H1 (cell line): Measurements from ENCODE around the gene PLCB4. TPM values are rescaled to one million over a fixed set of nuclear protein-coding genes. Genes with fewer than 3 reads are reported as not detected.

Experiments used
- GABPA ChIP-seq: IDR thresholded peaks from 2 replicates; pipeline ENCODE4 v1.6.1; 2011; ENCODE audit warnings: mild to moderate bottlenecking, low read length, moderate library complexity, borderline replicate concordance; ENCODE audit not compliant: insufficient read depth
- NANOG ChIP-seq: IDR thresholded peaks from 2 replicates; pipeline ENCODE4 v1.6.1; 2011; ENCODE audit warnings: low read length, low read depth, mild to moderate bottlenecking, inconsistent platforms; ENCODE audit not compliant: insufficient read depth, poor library complexity, severe bottlenecking
- SAP30 ChIP-seq: fragments of 300-600 bp; sonication (generic); IDR thresholded peaks from 2 replicates; pipeline ENCODE4 v1.7.1; 2012; ENCODE audit warnings: low read length, moderate library complexity, mild to moderate bottlenecking, inconsistent platforms; ENCODE audit not compliant: insufficient read depth, insufficient replicate concordance
- SP1 ChIP-seq: IDR thresholded peaks from 2 replicates; pipeline ENCODE4 v1.6.1; 2011; ENCODE audit warnings: low read depth, low read length
- TCF12 ChIP-seq: IDR thresholded peaks from 2 replicates; pipeline ENCODE4 v1.6.1; 2011; ENCODE audit warnings: low read depth, mild to moderate bottlenecking, low read length
- polyA plus RNA-seq, 7 experiments: library from polyadenylated mRNA; depleted of rRNA in 3 of 7; stranded (reverse) in 5 of 7; unstranded in 2 of 7; fragments of >200 nt in 5 of 7; fragments of 200-250 nt in 2 of 7; gene quantifications; 1 replicate in 5 of 7; 2 replicates in 1 of 7; 4 replicates in 1 of 7; pipeline versions ENCODE4 v1.2.1 to v1.2.3, GENCODE V29; 2011 to 2013; ENCODE audit warnings: missing spikeins in 2 of 7, mixed read lengths in 2 of 7
- total RNA-seq: library from RNA; stranded (reverse); fragmentation: NEBNext Ultra II Directional; extraction: Animal tissue kit (Norgen Biotek cat#: 25700); gene quantifications from 2 replicates; pipeline ENCODE4 v1.2.1, GENCODE V29; 2021

Gene PLCB4
- total and polyA plus RNA-seq, 2 of the 8 experiments (the other 6 are each of a cell fraction or from before 2014, with no cell fraction given), result 3.2 to 14.1 TPM

DNA sequence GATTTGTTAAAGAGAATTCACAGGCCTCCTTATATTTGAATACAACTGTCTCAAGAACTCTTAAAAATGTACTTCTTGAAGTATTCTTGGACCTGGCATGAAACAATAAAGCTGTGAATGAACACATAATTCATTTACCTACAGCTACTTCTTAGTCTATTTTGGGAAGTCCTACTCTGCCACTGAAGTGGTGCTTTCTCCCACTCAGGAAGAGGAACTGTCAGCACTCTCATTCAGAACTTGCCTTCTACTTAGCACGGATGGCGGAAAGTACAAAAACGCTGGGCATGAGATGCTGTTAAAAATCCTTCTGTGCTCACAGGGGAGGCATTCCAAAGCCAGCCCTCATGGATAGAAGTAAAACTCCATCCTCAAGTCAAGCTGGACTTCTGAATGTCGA is 300.7 kb downstream of the PLCB4 start (continued):
- TF ChIP-seq NANOG (no peak), SP1 (no peak), TCF12 (no peak), GABPA (no peak), SAP30 (no peak)
